WI38 (cell line): ENCODE measurements around the gene NFKBIA.

Experiments
- H3K4me3 ChIP-seq: 2 replicates; pipeline ENCODE4 v1.5.1; 2011; ENCODE audit warnings: low read depth, mild to moderate bottlenecking, control low read depth, low read length
- CTCF ChIP-seq: IDR thresholded peaks from 2 replicates; pipeline ENCODE4 v1.5.1; 2012; ENCODE audit warnings: low read depth, mild to moderate bottlenecking, control low read depth, low read length

NFKBIA gene

GRCh38 chr14:35433826-35434225 is 29.3 kb upstream of the NFKBIA start:
- no peak overlapping the region for H3K4me3 ChIP-seq
- no peak for TF ChIP-seq CTCF

- TF ChIP-seq CTCF: no peak
- no peak overlapping the region for H3K4me3 ChIP-seq
Observed at GRCh38 chr14:35430459-35431199, 26.1 kb upstream of the NFKBIA start.

GRCh38 chr14:35429951-35430350 is 25.4 kb upstream of the NFKBIA start:
- TF ChIP-seq CTCF: no peak
- H3K4me3 ChIP-seq: no peak overlapping the region

- no peak for TF ChIP-seq CTCF
- no peak overlapping the region for H3K4me3 ChIP-seq
Observed at GRCh38 chr14:35425850-35426249, 21.3 kb upstream of the NFKBIA start.

GRCh38 chr14:35423621-35424020 is 19.1 kb upstream of the NFKBIA start:
- H3K4me3 ChIP-seq: no peak overlapping the region
- no peak for TF ChIP-seq CTCF

GRCh38 chr14:35420036-35420811 is 15.7 kb upstream of the NFKBIA start:
- TF ChIP-seq CTCF: no peak

GRCh38 chr14:35419429-35419841 is 14.9 kb upstream of the NFKBIA start:
- TF ChIP-seq CTCF: no peak

More at GRCh38 chr14:35420036-35420811, 15.7 kb upstream of the NFKBIA start:
- no peak overlapping the region for H3K4me3 ChIP-seq

More at GRCh38 chr14:35419429-35419841, 14.9 kb upstream of the NFKBIA start:
- H3K4me3 ChIP-seq: no peak overlapping the region
